Melanocyte of skin (primary cell): ENCODE measurements around the gene OR2L2. TPM values are rescaled to one million over a fixed set of nuclear protein-coding genes. Genes with fewer than 3 reads are reported as not detected.

Experiments
- small RNA-seq, 2 donors: library from RNA; depleted of rRNA; stranded (forward); fragments of <200 nt; gene quantifications; one replicate each; pipeline ENCODE3, GENCODE V24; 2012
- total RNA-seq, 2 donors: library from RNA; depleted of rRNA; stranded (reverse); fragments of >200 nt; gene quantifications; 2 replicates each; pipeline ENCODE4 v1.2.3, GENCODE V29; 2012

The OR2L2 gene, protein sequence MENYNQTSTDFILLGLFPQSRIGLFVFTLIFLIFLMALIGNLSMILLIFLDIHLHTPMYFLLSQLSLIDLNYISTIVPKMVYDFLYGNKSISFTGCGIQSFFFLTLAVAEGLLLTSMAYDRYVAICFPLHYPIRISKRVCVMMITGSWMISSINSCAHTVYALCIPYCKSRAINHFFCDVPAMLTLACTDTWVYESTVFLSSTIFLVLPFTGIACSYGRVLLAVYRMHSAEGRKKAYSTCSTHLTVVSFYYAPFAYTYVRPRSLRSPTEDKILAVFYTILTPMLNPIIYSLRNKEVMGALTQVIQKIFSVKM
- total RNA-seq, result under 1 TPM in 1 of 2 donors, not detected in 1; under 0.01 TPM

DNA sequence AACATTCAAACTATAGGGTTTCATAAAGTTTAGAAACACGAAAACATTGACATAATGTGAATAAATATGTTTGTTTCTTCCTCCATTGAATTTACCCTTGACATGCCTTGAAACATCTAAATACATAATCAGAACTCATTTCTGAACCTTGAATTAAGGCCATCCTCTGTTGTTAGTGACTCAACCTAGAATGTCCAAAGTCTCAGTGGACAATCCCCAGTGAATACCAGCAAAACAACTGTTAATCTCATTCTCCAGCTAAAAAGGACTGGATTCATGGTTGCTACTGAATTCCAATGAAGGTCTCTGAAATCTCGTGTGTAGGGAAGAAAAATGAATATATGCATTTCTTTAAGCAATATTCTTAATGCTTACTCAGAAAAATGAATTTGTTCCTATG lies at the start of gene OR2L2:
Gene OR2L2, plus strand, starts transcription at position 301 of the 400 bp plus-strand sequence. CDS start 8,198 bp downstream, outside the sequence.

DNA sequence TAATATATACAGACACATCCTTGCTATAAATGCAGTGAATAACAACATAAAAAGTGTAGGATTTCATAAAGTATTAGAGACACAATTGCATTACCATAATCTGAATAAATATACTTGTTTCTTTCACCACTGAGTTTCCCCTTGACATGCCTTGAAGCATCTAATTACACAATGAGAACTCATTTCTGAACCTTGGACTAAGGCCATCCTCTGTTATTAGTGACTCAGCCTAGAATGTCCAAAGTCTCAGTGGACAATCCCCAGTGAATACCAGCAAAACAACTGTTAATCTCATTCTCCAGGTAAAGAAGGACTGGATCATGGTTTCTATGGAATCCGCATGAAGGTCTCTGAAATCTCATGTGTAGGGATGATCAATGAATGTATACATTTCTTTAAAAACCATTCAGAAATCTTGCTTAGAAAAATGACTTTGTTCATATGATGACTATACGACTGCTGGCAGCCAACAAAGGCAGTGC lies 16.6 kb upstream of the OR2L2 start, which contains the start of gene OR2L5:
Gene OR2L5, plus strand, starts transcription at position 432 of the 482 bp plus-strand sequence. CDS start 8,288 bp downstream, outside the sequence.

DNA sequence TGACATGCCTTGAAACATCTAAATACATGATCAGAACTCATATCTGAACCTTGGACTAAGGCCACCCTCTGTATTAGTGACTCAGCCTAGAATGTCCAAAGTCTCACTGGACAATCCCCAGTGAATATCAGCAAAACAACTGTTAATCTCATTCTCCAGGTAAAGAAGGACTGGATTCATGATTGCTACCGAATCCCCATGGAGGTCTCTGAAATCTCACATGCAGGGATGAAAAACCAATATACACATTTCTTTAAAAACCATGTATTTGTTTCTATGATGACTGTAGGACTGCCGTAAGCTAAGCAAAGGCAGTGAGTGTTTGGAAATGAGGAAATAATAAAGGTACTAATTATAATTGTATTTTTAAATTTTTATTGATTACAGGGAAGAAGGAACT lies 16.7 kb downstream of the OR2L2 start, which contains the start of gene OR2L3:
Gene OR2L3, plus strand, starts transcription at position 301 of the 400 bp plus-strand sequence. CDS start 13,846 bp downstream, outside the sequence.

Small RNA genes within 50 kb of the gene (small RNA-seq; reads per million reads assigned to genes)
- 0 reads per million in 2 donors for gene RF00019

Other genes starting within 250 kb of the OR2L2 start
- not detected for gene OR14A16, start 206.0 kb upstream of the OR2L2 start, total RNA-seq
- not detected for gene OR11L1, start 188.2 kb upstream of the OR2L2 start, total RNA-seq
- 1 to 10 TPM in 1 of 2 donors, under 1 TPM in 1; 0.33 to 1.4 TPM for gene TRIM58, start 172.9 kb upstream of the OR2L2 start, total RNA-seq
- gene OR2W3, start 134.5 kb upstream of the OR2L2 start, total RNA-seq, result under 1 TPM; 0.34 to 0.67 TPM
- not detected for gene OR2T8, start 109.8 kb upstream of the OR2L2 start, total RNA-seq
- gene OR2AJ1, start 105.2 kb upstream of the OR2L2 start, total RNA-seq, result not detected
- under 1 TPM in 1 of 2 donors, not detected in 1; 0.69 TPM for gene OR2L8, start 81.2 kb upstream of the OR2L2 start, total RNA-seq
- gene OR2AK2, start 64.8 kb upstream of the OR2L2 start, total RNA-seq, result under 1 TPM in 1 of 2 donors, not detected in 1; 0.34 TPM
- not detected for gene OR2L5, start 16.4 kb upstream of the OR2L2 start, total RNA-seq
- gene OR2L3, start 16.8 kb downstream of the OR2L2 start, total RNA-seq, result not detected
- not detected for gene OR2L13, start 65.1 kb downstream of the OR2L2 start, total RNA-seq
- gene OR2M5, start 115.1 kb downstream of the OR2L2 start, total RNA-seq, result not detected
- gene OR2M2, start 144.8 kb downstream of the OR2L2 start, total RNA-seq, result not detected
- not detected for gene OR2M3, start 167.2 kb downstream of the OR2L2 start, total RNA-seq
- gene OR2M4, start 201.3 kb downstream of the OR2L2 start, total RNA-seq, result not detected
- gene OR2T33, start 247.9 kb downstream of the OR2L2 start, total RNA-seq, result not detected